Measurements from ENCODE around the gene EPB41L4A.
"Not testable (repeated sequence)": the region's sequence is repeated elsewhere in the genome, so short reads cannot be mapped to it uniquely, and the experiment has no call there.

EPB41L4A gene, protein sequence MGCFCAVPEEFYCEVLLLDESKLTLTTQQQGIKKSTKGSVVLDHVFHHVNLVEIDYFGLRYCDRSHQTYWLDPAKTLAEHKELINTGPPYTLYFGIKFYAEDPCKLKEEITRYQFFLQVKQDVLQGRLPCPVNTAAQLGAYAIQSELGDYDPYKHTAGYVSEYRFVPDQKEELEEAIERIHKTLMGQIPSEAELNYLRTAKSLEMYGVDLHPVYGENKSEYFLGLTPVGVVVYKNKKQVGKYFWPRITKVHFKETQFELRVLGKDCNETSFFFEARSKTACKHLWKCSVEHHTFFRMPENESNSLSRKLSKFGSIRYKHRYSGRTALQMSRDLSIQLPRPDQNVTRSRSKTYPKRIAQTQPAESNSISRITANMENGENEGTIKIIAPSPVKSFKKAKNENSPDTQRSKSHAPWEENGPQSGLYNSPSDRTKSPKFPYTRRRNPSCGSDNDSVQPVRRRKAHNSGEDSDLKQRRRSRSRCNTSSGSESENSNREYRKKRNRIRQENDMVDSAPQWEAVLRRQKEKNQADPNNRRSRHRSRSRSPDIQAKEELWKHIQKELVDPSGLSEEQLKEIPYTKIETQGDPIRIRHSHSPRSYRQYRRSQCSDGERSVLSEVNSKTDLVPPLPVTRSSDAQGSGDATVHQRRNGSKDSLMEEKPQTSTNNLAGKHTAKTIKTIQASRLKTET

DNA sequence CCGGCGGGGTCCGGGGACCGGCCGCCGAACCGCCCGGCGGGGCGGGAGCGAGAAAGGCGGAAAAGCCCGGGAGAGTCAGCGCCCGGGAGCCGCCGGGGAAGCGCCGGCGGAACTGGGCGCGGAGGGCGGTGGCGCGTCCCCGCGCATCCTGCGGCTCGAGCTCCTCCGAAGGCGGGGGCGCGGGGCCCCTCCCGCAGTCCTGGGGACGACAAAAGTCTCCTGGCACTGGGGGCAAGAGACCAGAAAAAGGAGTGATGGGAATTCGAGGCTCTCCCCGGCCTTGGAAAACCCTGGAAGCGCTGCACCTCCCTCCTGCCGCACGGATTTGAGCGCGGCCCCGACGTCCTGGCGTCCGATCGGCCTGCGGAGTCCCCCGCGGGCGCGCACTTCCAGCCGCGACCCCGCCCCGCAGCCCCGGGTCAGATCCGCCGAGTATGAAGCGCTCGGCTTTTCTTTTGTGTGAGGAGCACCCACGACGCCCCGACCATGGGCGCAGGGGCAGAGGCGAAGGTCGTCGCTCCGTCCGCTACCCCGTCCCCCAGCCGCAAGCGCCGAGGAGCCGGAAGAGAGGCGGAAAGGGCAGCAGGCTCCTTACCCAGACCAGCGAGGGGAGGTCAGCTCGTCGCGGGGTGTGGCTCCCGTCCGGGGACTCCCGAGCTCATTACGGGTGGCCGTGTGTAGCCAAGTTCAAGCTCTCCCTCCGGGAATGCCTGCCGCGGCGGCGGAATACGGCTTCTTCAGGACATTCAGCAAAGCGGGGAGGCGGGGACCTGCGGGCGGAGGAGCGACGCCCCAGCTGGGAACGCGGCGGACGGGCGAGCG is at the start of gene EPB41L4A:
Gene EPB41L4A, minus strand, starts transcription at position 114 of the 822 bp plus-strand sequence. CDS start 238 bp downstream, outside the sequence.
- no peak for DNase-seq (ENCODE audit: low read depth in 2 of 2, low spot score in 1 of 2)

DNA sequence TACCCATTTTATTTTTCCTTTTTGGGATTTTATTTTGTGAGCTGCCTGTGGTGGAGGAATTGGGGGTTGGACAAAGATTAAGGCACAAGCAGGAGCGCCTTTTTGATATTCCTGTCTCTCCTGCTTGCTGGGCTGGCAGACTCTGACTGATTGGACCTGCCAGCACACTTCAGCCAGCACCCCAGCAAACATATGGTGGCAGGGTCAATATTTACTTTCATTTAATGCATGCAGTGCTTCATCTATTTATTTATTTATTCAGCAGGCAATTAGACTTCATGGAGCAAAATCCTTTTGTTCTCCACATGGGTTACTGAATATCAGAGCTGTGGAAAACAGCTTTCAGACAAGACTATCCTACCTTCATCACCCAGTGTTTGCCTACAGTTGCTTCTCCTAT is 48.4 kb upstream of the EPB41L4A start:
- DNase-seq (ENCODE audit: low read depth in 2 of 2, low spot score in 1 of 2), result no peak

- DNase-seq (ENCODE audit: low read depth in 2 of 2, low spot score in 1 of 2), result not testable (repeated sequence)
Observed at GRCh38 chr5:112466261-112466660, 47.2 kb upstream of the EPB41L4A start.

DNA sequence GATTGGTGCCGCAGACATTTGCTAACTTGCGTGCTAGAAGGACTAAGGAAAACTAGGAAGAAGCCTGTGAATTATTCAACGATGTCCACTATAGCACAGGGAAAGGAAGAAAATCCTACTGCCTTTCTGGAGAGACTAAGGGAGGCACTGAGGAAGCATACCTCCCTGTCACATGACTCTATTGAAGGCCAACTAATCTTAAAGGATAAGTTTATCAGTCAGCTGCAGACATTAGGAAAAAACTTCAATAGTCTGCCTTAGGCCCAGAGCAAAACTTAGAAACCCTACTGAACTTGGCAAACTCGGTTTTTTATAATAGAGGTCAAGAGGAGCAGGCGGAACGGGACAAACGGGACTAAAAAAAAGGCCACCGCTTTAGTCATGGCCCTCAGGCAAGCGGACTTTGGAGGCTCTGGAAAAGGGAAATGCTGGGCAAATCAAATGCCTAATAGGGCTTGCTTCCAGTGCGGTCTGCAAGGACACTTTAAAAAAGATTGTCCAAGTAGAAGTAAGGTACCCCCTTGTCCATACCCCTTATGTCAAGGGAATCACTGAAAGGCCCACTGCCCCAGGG is 28.2 kb upstream of the EPB41L4A start:
- DNase-seq (ENCODE audit: low read depth in 2 of 2, low spot score in 1 of 2), result not testable (repeated sequence)

GRCh38 chr5:112445626-112446350 is 26.7 kb upstream of the EPB41L4A start:
- DNase-seq (ENCODE audit: low read depth in 2 of 2, low spot score in 1 of 2), result no peak

DNA sequence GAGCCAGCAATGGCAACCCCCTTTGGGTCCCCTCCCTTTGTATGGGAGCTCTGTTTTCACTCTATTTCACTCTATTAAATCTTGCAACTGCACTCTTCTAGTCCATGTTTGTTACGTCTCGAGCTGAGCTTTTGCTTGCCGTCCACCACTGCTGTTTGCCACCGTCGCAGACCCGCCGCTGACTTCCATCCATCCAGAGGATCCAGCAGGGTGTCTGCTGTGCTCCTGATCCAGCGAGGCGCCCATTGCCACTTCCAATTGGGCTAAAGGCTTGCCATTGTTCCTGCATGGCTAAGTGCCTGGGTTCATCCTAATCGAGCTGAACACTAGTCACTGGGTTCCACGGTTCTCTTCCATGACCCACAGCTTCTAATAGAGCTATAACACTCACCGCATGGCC is 24.9 kb upstream of the EPB41L4A start:
- not testable (repeated sequence) for DNase-seq (ENCODE audit: low read depth in 2 of 2, low spot score in 1 of 2)

GRCh38 chr5:112440031-112440430 is 21.0 kb upstream of the EPB41L4A start:
- DNase-seq (ENCODE audit: low read depth in 2 of 2, low spot score in 1 of 2), result no peak

DNA sequence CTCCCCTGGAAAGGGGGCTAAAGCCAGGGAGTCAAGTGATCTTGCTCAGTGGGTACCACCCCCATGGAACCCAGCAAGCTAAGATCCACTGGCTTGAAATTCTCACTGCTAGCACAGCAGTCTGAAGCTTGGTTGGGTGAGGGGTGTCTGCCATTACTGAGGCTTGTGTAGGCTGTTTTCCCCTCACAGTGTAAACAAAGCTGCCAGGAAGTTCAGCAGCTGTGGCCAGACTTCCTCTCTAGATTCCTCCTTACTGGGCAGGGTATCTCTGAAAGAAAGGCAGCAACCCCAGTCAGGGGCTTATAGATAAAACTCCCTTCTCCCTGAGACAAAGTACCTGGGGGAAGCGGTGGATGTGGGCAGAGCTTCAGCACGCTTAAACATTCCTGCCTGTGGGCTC is 17.1 kb upstream of the EPB41L4A start:
- DNase-seq (ENCODE audit: low read depth in 2 of 2, low spot score in 1 of 2), result no peak

GRCh38 chr5:112434641-112435040 is 15.6 kb upstream of the EPB41L4A start:
- DNase-seq (ENCODE audit: low read depth in 2 of 2, low spot score in 1 of 2), result no peak

DNA sequence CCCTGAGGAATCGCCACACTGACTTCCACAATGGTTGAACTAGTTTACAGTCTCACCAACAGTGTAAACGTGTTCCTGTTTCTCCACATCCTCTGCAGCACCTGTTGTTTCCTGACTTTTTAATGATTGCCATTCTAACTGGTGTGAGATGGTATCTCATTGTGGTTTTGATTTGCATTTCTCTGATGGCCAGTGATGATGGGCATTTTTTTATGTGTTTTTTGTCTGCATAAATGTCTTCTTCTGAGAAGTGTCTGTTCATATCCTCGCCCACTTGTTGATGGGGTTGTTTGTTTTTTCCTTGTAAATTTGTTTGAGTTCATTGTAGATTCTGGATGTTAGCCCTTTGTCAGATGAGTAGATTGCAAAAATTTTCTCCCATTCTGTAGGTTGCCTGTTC is 7.1 kb upstream of the EPB41L4A start:
- not testable (repeated sequence) for DNase-seq (ENCODE audit: low read depth in 2 of 2, low spot score in 1 of 2)

GRCh38 chr5:112419986-112420864 is 1.1 kb upstream of the EPB41L4A start:
- DNase-seq (ENCODE audit: low read depth in 2 of 2, low spot score in 1 of 2), result no peak

GRCh38 chr5:112418659-112419163 is 366 bp downstream of the EPB41L4A start:
- no peak for DNase-seq (ENCODE audit: low read depth in 2 of 2, low spot score in 1 of 2)

- DNase-seq (ENCODE audit: low read depth in 2 of 2, low spot score in 1 of 2), result no peak
Observed at GRCh38 chr5:112417931-112418658, 982 bp downstream of the EPB41L4A start.

- no peak for DNase-seq (ENCODE audit: low read depth in 2 of 2, low spot score in 1 of 2)
Observed at GRCh38 chr5:112415552-112415951, 3.5 kb downstream of the EPB41L4A start.

DNA sequence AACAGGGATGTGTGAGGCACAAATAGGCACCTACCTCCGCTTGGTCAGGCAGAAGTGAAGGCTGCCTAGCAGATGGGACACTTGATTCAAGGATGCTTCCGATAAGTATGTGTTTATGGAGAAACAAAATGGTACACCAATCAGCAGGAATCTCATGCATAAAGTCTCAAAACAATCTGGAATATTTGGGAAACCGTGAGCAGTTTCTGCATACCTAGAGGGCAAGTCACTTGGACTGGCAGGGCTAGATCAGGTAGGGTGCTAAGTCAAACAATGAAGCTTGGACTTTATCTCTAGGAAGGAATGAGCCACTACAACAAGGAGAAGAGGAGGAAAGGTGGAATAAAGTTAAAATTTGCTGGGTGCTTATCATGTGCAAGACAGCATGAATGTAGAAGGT is 5.5 kb downstream of the EPB41L4A start:
- no peak for DNase-seq (ENCODE audit: low read depth in 2 of 2, low spot score in 1 of 2)

DNA sequence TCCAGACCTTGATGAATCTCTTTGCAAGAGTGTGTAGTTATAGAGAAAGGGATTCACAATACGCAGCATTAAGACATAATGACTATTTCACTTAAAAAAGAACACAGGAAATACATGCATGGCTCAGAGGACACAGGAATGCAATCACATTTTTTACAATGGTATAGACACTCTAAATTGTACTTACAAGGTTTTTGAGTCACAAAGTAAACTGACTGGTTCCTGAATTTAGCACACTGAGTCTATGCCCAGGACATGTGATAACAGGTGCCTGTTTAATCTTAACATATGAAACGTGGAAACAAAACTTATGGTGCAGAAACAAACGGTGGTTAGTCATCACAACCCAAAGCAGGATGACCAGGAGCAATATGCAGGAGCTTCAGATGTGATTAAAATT is 6.7 kb downstream of the EPB41L4A start:
- no peak for DNase-seq (ENCODE audit: low read depth in 2 of 2, low spot score in 1 of 2)

DNA sequence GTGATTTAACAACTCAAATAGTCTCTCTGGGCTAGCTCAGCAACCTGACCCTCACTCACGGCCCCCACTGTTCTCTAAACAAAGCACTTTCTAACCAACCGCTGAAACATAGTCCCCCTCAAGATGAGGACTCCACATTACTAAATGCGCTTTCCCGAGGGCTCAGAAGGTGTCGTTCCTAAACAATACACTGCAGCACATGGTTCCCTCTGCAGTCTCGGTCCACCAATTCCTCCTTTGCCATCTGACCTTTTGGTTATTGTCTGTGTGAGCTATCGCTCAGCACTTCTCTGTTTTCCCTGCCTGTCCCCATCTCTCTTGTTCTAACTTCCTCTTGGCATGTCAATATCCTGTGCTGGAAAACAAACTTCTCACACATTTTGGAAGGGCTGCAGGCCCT is 7.2 kb downstream of the EPB41L4A start:
- no peak for DNase-seq (ENCODE audit: low read depth in 2 of 2, low spot score in 1 of 2)

DNA sequence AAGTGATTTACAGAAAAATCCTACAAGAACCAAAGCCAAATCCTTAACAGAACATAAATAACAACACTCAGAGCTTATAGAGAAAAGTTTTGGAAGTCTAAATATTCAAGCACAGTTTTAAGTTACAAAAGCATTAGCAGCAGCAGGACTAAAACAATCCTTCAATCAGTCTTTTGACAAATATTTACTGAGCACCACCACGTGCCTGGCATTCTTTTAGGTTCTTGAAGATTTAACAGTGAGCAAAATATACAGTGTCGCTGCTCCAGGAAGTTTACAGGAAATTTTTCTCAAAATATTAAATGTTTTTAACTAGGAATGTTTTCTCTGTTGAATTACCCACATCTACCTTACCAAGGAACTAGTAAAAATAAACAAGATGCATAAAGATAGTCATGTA is 11.4 kb downstream of the EPB41L4A start:
- DNase-seq (ENCODE audit: low read depth in 2 of 2, low spot score in 1 of 2), result no peak

- no peak for DNase-seq (ENCODE audit: low read depth in 2 of 2, low spot score in 1 of 2)
Observed at GRCh38 chr5:112407240-112407639, 11.8 kb downstream of the EPB41L4A start.
